ENCODE measurements around the gene TUBA4A.
A peak's percentile ranks its signal among the peaks of the same experiment; 100 is the strongest.

TUBA4A gene

DNA sequence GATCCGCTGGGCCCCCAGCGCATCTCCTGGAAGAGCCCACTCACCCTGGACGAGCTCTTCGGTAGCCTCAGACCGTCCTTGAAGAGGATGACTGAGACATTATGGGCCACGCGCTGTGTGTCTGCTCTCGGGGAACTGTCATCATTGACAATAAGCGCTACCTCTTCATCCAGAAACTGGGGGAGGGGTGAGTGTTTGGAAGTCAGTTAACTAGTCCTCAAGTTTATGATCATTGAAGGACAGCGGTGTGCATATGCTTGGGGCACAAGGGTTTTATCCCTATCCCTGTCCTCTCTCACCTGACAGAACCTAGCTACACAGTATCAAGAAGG, 7.9 kb downstream of the TUBA4A start:
- peak overlapping the region; percentile 88 for H3K27ac ChIP-seq
- no peak for TF ChIP-seq ZFX (IDR thresholded peaks at IDR 0.05; ENCODE audit: borderline replicate concordance)
- TF ChIP-seq, protein P1, sequence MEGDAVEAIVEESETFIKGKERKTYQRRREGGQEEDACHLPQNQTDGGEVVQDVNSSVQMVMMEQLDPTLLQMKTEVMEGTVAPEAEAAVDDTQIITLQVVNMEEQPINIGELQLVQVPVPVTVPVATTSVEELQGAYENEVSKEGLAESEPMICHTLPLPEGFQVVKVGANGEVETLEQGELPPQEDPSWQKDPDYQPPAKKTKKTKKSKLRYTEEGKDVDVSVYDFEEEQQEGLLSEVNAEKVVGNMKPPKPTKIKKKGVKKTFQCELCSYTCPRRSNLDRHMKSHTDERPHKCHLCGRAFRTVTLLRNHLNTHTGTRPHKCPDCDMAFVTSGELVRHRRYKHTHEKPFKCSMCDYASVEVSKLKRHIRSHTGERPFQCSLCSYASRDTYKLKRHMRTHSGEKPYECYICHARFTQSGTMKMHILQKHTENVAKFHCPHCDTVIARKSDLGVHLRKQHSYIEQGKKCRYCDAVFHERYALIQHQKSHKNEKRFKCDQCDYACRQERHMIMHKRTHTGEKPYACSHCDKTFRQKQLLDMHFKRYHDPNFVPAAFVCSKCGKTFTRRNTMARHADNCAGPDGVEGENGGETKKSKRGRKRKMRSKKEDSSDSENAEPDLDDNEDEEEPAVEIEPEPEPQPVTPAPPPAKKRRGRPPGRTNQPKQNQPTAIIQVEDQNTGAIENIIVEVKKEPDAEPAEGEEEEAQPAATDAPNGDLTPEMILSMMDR (IDR thresholded peaks at IDR 0.05): no peak

DNA sequence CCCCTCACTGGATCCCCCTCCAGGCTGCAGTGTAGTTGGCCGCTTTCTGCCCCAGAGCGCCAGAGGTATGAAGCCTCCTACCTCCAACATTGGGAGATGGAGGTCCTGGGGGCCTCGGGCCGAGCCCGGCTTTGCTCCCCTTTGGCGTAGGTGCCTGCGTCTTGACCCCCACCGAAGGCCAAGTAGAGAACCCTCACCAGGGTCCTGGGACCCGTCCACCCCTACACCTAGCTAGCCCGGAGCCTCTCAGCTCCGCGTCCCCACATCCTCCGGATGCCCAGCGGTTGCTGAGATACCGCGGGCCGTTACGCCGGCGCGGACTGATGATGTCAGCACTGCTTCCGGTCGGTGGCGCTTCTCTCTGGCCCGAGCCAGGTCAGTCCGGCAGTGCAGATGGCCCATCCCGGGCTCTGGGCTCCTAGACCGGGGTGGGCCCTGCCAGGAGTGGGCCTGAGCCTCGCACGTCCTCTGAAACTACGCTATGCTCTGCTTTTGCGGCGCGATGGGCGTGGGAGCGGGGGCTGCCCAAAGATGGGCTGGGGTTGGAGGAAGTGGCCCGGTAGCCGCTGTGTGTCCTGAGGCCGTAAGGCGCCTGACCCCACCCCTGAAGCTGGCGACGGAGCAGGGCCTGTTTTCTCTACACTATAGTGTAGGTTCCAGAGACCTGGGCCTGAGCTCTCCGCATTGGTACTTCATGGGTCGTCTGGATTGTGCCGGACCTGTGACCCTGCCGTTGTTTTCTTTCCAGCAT, 8.4 kb downstream of the TUBA4A start, which contains the start of the genes GLB1L and STK16:
GLB1L (minus strand) TSS at position 297 of the 751 bp plus-strand sequence. CDS start 1,871 bp downstream, outside the sequence.
STK16 (plus strand) TSS at position 332 of the 751 bp plus-strand sequence. CDS start 521 bp downstream, outside the sequence.
- TF ChIP-seq, protein P1 (IDR thresholded peaks at IDR 0.05): no peak
- no peak for TF ChIP-seq ZFX (IDR thresholded peaks at IDR 0.05; ENCODE audit: borderline replicate concordance)
- H3K27ac ChIP-seq: peak within 1 kb of the TSS; percentile 88

DNA sequence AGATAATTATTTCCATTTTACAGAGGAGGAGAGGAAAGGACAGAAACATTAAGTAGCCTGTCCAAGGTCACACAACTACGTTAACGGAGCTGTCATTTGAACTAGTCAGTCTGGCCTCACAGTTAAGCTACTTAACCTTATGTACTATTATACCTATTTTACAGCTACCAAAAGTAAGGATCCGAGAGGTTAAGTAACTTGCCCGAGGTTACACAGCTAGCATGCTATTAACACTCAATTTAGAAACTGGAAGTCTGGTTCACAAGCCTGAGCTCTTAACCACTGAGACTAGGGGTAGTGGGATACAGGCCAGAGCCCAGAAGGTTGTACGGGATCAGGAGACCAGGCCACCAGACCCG, 8.9 kb downstream of the TUBA4A start:
- TF ChIP-seq ZFX (IDR thresholded peaks at IDR 0.05; ENCODE audit: borderline replicate concordance): no peak
- TF ChIP-seq, protein P1 (IDR thresholded peaks at IDR 0.05): no peak
- H3K27ac ChIP-seq: peak overlapping the region; percentile 88

DNA sequence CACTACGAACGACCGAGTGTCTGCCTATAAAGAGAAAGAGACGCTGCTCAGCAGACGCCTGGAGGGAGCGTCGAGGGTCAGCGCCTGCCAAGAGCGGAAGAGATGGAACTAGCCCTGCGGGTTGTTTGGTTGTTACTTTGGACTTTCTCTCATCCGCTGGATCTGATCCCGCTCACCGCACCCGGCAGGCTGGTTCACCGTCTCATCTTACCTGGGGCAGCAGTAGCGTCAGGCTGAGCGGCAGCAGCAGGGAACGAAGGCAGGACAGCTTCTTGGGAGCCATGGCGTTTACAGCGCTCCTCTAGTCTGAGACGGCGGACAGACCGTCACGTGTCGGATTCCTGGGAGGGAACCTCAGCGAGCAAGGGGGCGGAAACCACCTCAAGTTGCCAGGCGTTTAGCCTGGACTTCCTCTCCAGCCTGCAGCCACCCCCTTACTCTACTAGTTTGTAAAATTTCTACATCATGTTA, 10.4 kb downstream of the TUBA4A start:
- TF ChIP-seq, protein P1 (IDR thresholded peaks at IDR 0.05): no peak
- no peak for TF ChIP-seq ZFX (IDR thresholded peaks at IDR 0.05; ENCODE audit: borderline replicate concordance)
- peak overlapping the region; percentile 88 for H3K27ac ChIP-seq

DNA sequence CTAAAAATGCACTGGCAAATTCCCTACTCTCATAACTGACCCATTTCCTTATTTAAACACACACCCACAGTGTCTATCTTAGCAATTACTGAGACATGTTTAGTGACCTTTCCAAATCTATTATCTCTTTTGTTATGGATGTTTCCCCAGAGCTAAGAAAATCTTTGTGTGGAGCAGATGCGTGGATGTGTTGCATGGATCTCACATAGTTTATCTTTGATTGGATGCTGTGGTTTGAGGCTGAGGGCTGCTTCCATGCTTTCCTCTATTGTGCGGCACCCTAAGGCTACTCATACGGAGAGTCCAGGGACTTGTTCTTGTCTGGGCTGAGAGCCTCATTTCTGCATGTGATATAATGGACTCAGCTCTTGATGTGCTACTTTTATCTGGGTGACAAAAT, 19.4 kb downstream of the TUBA4A start:
- H3K27ac ChIP-seq: no peak overlapping the region
- TF ChIP-seq ZFX (IDR thresholded peaks at IDR 0.05; ENCODE audit: borderline replicate concordance): no peak
- TF ChIP-seq, protein P1 (IDR thresholded peaks at IDR 0.05): no peak

DNA sequence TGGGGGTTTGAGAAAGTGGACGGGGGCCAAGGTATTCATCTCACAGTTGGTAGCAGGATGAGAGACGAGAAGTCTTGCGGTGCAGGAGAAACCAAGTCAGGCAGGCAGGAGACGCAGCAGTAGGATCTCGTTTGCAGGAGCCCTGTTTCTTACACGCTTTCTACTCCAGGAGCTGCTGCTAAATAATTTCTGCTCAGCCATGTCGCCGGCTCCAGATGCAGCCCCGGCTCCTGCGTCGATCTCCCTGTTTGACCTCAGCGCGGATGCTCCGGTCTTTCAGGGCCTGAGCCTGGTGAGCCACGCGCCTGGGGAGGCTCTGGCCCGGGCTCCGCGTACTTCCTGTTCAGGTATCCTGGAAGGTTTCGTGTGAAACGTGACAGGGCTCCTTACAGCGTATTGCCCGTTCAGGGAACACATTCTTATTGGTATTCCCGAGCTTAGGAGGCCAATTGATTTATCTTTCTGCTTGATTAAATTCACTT, 23.6 kb downstream of the TUBA4A start:
- TF ChIP-seq, protein P1 (IDR thresholded peaks at IDR 0.05): no peak
- TF ChIP-seq ZFX (IDR thresholded peaks at IDR 0.05; ENCODE audit: borderline replicate concordance): no peak
- H3K27ac ChIP-seq: peak overlapping the region; percentile 95
